HG02642 (cell line): ENCODE results near the gene PLPP4.

Source experiments
- ATAC-seq: cut with Tn5 transposase; IDR thresholded peaks from one replicate; pipeline ENCODE4 v1.9.1; 2021; ENCODE audit warnings: mild to moderate bottlenecking; ENCODE audit not compliant: unreplicated experiment, poor library complexity

Gene PLPP4

GRCh38 chr10:120562956-120563355 is 105.9 kb downstream of the PLPP4 start:
- no peak for ATAC-seq

GRCh38 chr10:120570418-120570817 is 113.4 kb downstream of the PLPP4 start:
- no peak for ATAC-seq

- no peak for ATAC-seq
Measured at GRCh38 chr10:120571266-120571665, 114.2 kb downstream of the PLPP4 start.

GRCh38 chr10:120572307-120572706 is 115.3 kb downstream of the PLPP4 start:
- no peak for ATAC-seq

- ATAC-seq = no peak
Measured at GRCh38 chr10:120573355-120573754, 116.3 kb downstream of the PLPP4 start.

GRCh38 chr10:120574981-120575380 is 118.0 kb downstream of the PLPP4 start:
- ATAC-seq = no peak

- ATAC-seq = no peak
Measured at GRCh38 chr10:120575411-120575810, 118.4 kb downstream of the PLPP4 start.

GRCh38 chr10:120578134-120578533 is 121.1 kb downstream of the PLPP4 start:
- ATAC-seq = no peak

- no peak for ATAC-seq
Measured at GRCh38 chr10:120578890-120579289, 121.9 kb downstream of the PLPP4 start.

GRCh38 chr10:120580918-120581895 is 124.2 kb downstream of the PLPP4 start:
- ATAC-seq = no peak

- ATAC-seq = no peak
Measured at GRCh38 chr10:120582753-120583152, 125.7 kb downstream of the PLPP4 start.

- ATAC-seq = no peak
Measured at GRCh38 chr10:120583424-120584108, 126.5 kb downstream of the PLPP4 start.

- no peak for ATAC-seq
Measured at GRCh38 chr10:120584786-120585185, 127.8 kb downstream of the PLPP4 start.

- no peak for ATAC-seq
Measured at GRCh38 chr10:120586471-120586872, 129.4 kb downstream of the PLPP4 start.

- no peak for ATAC-seq
Measured at GRCh38 chr10:120587061-120587460, 130.0 kb downstream of the PLPP4 start.

- no peak for ATAC-seq
Measured at GRCh38 chr10:120588311-120588710, 131.3 kb downstream of the PLPP4 start.

GRCh38 chr10:120593693-120594092 is 136.7 kb downstream of the PLPP4 start:
- ATAC-seq = no peak

GRCh38 chr10:120597902-120598301 is 140.9 kb downstream of the PLPP4 start:
- no peak for ATAC-seq

GRCh38 chr10:120598386-120598785 is 141.4 kb downstream of the PLPP4 start:
- no peak for ATAC-seq

- no peak for ATAC-seq
Measured at GRCh38 chr10:120599200-120599724, 142.2 kb downstream of the PLPP4 start.
